Stimulated activated CD4-positive, alpha-beta T cell treated with anti-CD3 and anti-CD28 coated beads, Interleukin-15, amount 100 ng/mL, for 48 hours (primary cell): ENCODE measurements around the gene EGFL6.
"Not testable (repeated sequence)": the region's sequence is repeated elsewhere in the genome, so short reads cannot be mapped to it uniquely, and the experiment has no call there.

Source experiments
- DNase-seq, 2 donors: peaks; one replicate each; pipeline ENCODE4 v3.0.0-alpha.2; 2020; ENCODE audit warnings: low read depth in 2 of 2

The EGFL6 gene

GRCh38 chrX:13652850-13653693 is 83.7 kb downstream of the EGFL6 start, which contains the start of gene TCEANC:
TCEANC (plus strand) TSS chrX:13653141; CDS start chrX:13662509, 9,368 bp downstream.
- peak; percentile 85 to 93 for DNase-seq

- no peak for DNase-seq
Measured at GRCh38 chrX:13654116-13654515, 84.7 kb downstream of the EGFL6 start.

DNA sequence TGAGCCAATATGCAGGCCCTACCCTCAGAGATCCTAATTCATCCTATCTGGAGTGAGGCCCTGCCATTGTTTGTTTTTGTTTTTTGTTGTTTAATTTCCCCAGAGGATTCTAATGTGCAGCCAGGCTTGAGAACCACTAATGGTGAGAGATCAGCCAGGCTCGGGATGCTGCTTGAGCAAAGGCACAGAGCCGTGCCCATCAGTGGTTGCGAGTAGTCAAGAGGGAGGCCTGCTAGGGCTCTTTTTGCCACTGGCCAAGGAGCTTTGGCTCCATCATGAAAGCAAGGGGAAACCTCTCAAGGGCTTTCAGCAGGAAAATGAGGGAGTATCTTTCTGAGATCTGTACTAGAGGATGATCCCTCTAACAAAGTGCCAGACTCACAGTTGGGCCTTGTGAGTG is 86.3 kb downstream of the EGFL6 start:
- DNase-seq = no peak

DNA sequence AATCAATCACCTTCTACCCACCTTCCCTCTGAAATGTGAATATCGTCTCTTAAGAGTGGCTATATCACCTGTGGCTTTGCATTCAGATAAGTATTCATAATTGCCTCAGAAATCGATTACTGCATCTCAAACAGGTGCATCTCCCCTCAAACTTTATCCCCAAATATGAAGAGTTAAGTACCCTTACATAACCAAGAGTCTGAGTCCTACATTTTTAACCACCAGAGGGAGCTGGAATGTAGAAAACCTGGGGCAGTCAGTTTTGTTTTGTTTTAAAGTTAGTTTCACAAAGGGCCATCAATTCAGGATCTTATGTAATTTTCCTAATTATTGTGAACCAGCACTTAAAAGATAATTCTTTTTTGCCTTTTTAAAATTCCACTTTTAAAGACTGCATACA is 89.2 kb downstream of the EGFL6 start:
- no peak for DNase-seq

- no peak for DNase-seq
Measured at GRCh38 chrX:13659063-13659462, 89.7 kb downstream of the EGFL6 start.

DNA sequence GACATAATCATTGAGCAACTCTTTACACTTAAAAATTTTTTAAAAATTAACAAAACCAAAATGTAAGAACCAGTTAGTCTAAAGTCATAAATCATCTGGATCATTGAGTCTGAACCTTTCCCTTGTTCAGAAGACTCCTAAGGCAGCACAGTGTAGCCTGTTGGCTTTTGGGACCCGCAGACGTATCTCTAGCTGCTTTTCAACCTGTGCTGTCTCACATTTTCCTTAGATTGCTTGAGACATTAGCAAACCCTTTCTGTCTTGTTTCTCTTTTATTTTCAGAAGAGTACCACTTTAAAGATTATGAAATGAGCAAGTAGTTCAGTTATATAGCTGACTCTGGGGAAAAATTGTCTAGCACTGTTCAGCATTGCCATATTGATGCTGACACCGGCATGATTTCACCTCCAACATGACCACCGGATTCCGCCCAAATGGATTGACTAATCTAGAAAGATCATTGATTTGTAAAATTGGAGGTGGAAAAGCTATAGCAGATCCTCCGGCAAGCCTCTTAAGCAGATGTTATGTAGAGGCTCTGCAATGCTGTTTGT is 92.4 kb downstream of the EGFL6 start:
- DNase-seq = no peak

DNA sequence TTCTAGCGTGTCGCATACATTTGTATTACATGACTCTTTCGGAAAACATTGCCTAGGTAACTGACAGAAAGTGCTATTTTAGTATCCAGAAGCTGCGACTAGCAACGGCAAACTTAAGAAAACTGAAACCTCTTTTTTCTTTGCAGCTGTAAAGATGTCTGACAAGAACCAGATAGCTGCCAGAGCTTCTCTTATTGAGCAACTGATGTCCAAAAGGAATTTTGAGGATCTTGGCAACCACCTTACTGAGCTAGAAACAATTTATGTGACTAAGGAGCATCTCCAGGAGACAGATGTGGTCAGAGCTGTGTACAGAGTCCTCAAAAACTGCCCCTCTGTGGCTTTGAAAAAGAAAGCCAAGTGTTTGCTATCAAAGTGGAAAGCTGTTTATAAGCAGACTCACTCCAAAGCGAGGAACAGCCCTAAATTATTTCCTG is 93.0 kb downstream of the EGFL6 start:
- DNase-seq = no peak

- DNase-seq = no peak
Measured at GRCh38 chrX:13664020-13664419, 94.6 kb downstream of the EGFL6 start.

- no peak for DNase-seq
Measured at GRCh38 chrX:13666836-13667235, 97.4 kb downstream of the EGFL6 start.

GRCh38 chrX:13667919-13668318 is 98.5 kb downstream of the EGFL6 start:
- DNase-seq = no peak

GRCh38 chrX:13669246-13669737 is 99.9 kb downstream of the EGFL6 start:
- DNase-seq = peak; percentile 27 to 36

GRCh38 chrX:13669755-13670154 is 100.4 kb downstream of the EGFL6 start:
- DNase-seq = not testable (repeated sequence)

GRCh38 chrX:13670197-13670596 is 100.8 kb downstream of the EGFL6 start:
- no peak for DNase-seq

GRCh38 chrX:13673016-13673415 is 103.6 kb downstream of the EGFL6 start:
- DNase-seq = no peak

DNA sequence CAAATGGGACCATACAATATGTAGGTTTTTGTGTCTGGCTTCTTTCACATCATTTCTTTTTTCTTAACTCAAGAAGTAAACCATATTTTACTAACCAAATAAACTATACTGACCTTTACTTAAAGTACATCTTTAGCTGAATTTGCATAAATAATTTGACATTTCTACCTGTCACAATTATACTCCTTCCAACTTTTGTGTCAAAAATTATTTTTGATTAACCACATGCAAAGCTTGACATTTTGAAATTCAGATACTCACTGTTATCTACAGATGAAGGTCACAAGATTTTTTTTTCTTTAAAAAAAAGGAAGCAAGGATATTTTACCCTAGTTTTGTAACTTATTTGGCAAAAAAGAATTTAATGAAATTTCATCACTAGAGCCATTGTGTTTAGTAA is 107.5 kb downstream of the EGFL6 start:
- DNase-seq = no peak

- DNase-seq = not testable (repeated sequence)
Measured at GRCh38 chrX:13679700-13680099, 110.3 kb downstream of the EGFL6 start.

GRCh38 chrX:13681595-13681994 is 112.2 kb downstream of the EGFL6 start:
- no peak for DNase-seq
